HCEC 1CT (cell line): ENCODE results near the gene GIPC1.
"Not testable (repeated sequence)": the region's sequence is repeated elsewhere in the genome, so short reads cannot be mapped to it uniquely, and the experiment has no call there.

Experiments used
- DNase-seq: peaks from one replicate; pipeline ENCODE4 v3.0.0-alpha.2; 2017

Gene GIPC1

GRCh38 chr19:14467391-14467790, 28.5 kb downstream of the GIPC1 start:
- no peak for DNase-seq

GRCh38 chr19:14463747-14464146, 32.2 kb downstream of the GIPC1 start:
- no peak for DNase-seq

GRCh38 chr19:14462401-14462800, 33.5 kb downstream of the GIPC1 start:
- DNase-seq = not testable (repeated sequence)

GRCh38 chr19:14460935-14461334, 35.0 kb downstream of the GIPC1 start:
- DNase-seq = no peak

GRCh38 chr19:14459703-14460102, 36.2 kb downstream of the GIPC1 start:
- DNase-seq = no peak

GRCh38 chr19:14452303-14452702, 43.6 kb downstream of the GIPC1 start:
- DNase-seq = not testable (repeated sequence)

- DNase-seq = no peak
These were observed 45.1 kb downstream of the GIPC1 start for GRCh38 chr19:14450876-14451275.

- DNase-seq = peak; percentile 28
These were observed 45.6 kb downstream of the GIPC1 start for GRCh38 chr19:14450168-14450874.

- DNase-seq = no peak
These were observed 46.6 kb downstream of the GIPC1 start for GRCh38 chr19:14449321-14449720.

- DNase-seq = no peak
These were observed 49.4 kb downstream of the GIPC1 start for GRCh38 chr19:14446336-14447036.

- DNase-seq = no peak
These were observed 52.2 kb downstream of the GIPC1 start for GRCh38 chr19:14443632-14444216.

GRCh38 chr19:14442891-14443631, 52.9 kb downstream of the GIPC1 start:
- no peak for DNase-seq

- no peak for DNase-seq
These were observed 54.6 kb downstream of the GIPC1 start for GRCh38 chr19:14441041-14441938.

- no peak for DNase-seq
These were observed 55.9 kb downstream of the GIPC1 start for GRCh38 chr19:14440049-14440448.

- no peak for DNase-seq
These were observed 56.9 kb downstream of the GIPC1 start for GRCh38 chr19:14439014-14439413.

- no peak for DNase-seq
These were observed 58.3 kb downstream of the GIPC1 start for GRCh38 chr19:14437578-14438140.

GRCh38 chr19:14435320-14436050, 60.4 kb downstream of the GIPC1 start:
- DNase-seq = no peak

GRCh38 chr19:14434543-14435319, 61.2 kb downstream of the GIPC1 start:
- DNase-seq = peak; percentile 78

GRCh38 chr19:14433554-14434501, 62.1 kb downstream of the GIPC1 start:
- no peak for DNase-seq
